Vagina (tissue), 2 donors: Measurements from ENCODE around the gene ABRAXAS1.

Experiments
- POLR2A ChIP-seq, 2 donors: fragments of 450-650 bp; IDR thresholded peaks; one replicate each; pipeline ENCODE4 v1.6.1; 2017; ENCODE audit warnings: antibody characterized with exemption in 2 of 2, mild to moderate bottlenecking in 2 of 2, moderate library complexity in 2 of 2
- POLR2AphosphoS5 ChIP-seq, 2 donors: sonication (generic); formaldehyde crosslinking; IDR thresholded peaks; one replicate each; pipeline ENCODE4 v1.9.0; 2017; ENCODE audit warnings: antibody characterized with exemption in 2 of 2, mild to moderate bottlenecking in 2 of 2, low read depth in 1 of 2; ENCODE audit not compliant: insufficient read depth in 1 of 2
- TF ChIP-seq, protein P1 (sequence below), 3 experiments: fragments of 450-650 bp in 2 of 3; fragments of 200-600 bp in 1 of 3; sonication (generic) in 1 of 3; IDR thresholded peaks; one replicate each; pipeline ENCODE4 v1.5.1; 2017 to 2019; ENCODE audit warnings: antibody characterized with exemption in 3 of 3, mild to moderate bottlenecking in 2 of 3, moderate library complexity in 2 of 3

- TF ChIP-seq, protein P1, sequence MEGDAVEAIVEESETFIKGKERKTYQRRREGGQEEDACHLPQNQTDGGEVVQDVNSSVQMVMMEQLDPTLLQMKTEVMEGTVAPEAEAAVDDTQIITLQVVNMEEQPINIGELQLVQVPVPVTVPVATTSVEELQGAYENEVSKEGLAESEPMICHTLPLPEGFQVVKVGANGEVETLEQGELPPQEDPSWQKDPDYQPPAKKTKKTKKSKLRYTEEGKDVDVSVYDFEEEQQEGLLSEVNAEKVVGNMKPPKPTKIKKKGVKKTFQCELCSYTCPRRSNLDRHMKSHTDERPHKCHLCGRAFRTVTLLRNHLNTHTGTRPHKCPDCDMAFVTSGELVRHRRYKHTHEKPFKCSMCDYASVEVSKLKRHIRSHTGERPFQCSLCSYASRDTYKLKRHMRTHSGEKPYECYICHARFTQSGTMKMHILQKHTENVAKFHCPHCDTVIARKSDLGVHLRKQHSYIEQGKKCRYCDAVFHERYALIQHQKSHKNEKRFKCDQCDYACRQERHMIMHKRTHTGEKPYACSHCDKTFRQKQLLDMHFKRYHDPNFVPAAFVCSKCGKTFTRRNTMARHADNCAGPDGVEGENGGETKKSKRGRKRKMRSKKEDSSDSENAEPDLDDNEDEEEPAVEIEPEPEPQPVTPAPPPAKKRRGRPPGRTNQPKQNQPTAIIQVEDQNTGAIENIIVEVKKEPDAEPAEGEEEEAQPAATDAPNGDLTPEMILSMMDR (IDR thresholded peaks at IDR 0.05): no peak
- TF ChIP-seq POLR2A (IDR thresholded peaks at IDR 0.05) (no peak), POLR2AphosphoS5 (IDR thresholded peaks at IDR 0.05; ENCODE audit: insufficient read depth in 1 of 2, low read depth in 1 of 2) (no peak)
Observed at GRCh38 chr4:83473966-83474365, 10.9 kb downstream of the ABRAXAS1 start.
